Activated CD8-positive, alpha-beta T cell treated with anti-CD3 and anti-CD28 coated beads for 36 hours (primary cell): ENCODE measurements around the gene BMP6. TPM values are rescaled to one million over a fixed set of nuclear protein-coding genes. Genes with fewer than 3 reads are reported as not detected.

Experiments
- ATAC-seq: fragments of 200-7000 bp; cut with Tn5 transposase; one replicate; pipeline ENCODE4 v1.10.0; 2021; ENCODE audit warnings: mild to moderate bottlenecking, moderate library complexity
- CTCF ChIA-PET: fragments of 350-600 bp; sonication (Branson Sonifier 250); formaldehyde crosslinking; loops from one replicate; lab custom pipeline; 2021; ENCODE audit warnings: antibody characterized with exemption; lab: Charles Lee
- POLR2A ChIA-PET: fragments of 350-600 bp; sonication (Branson Sonifier 250); formaldehyde crosslinking; loops from one replicate; lab custom pipeline; 2021; ENCODE audit warnings: antibody characterized with exemption; lab: Charles Lee
- DNase-seq: peaks from one replicate; pipeline ENCODE4 v3.0.0-alpha.2; 2020
- H3K27ac Mint-ChIP-seq: one replicate; pipeline ENCODE4 v1.8.0; 2021; ENCODE audit warnings: mild to moderate bottlenecking, mixed read lengths
- H3K27me3 Mint-ChIP-seq: one replicate; pipeline ENCODE4 v1.8.0; 2021; ENCODE audit warnings: mixed read lengths
- H3K36me3 Mint-ChIP-seq: one replicate; pipeline ENCODE4 v1.8.0; 2021; ENCODE audit warnings: low read depth, mixed read lengths
- H3K4me1 Mint-ChIP-seq: one replicate; pipeline ENCODE4 v1.8.0; 2021; ENCODE audit warnings: low read depth, mixed read lengths
- H3K4me3 Mint-ChIP-seq: one replicate; pipeline ENCODE4 v1.8.0; 2021; ENCODE audit warnings: mild to moderate bottlenecking, moderate library complexity, mixed read lengths
- H3K9me3 Mint-ChIP-seq: one replicate; pipeline ENCODE4 v1.8.0; 2021; ENCODE audit warnings: mixed read lengths
- CTCF ChIP-seq: fragments of 200-600 bp; IDR thresholded peaks from one replicate; pipeline ENCODE4 v1.8.0; 2022; ENCODE audit warnings: antibody characterized with exemption, mild to moderate bottlenecking
- intact Hi-C: fragments of 100-400 bp; cut with micrococcal nuclease; formaldehyde crosslinking; loops from one replicate; pipeline ENCODE4 v1.10.0; 2022
- total RNA-seq, 2 experiments: library from RNA; stranded (reverse); gene quantifications; one replicate each; pipeline ENCODE4 v1.2.3, GENCODE V29; 2021

Gene BMP6
- total RNA-seq, 2 experiments from 2014 or later = 0.09 to 0.18 TPM

GRCh38 chr6:7777074-7777473 lies 51.2 kb downstream of the BMP6 start:
- Mint-ChIP-seq H3K4me3 (no peak overlapping the region), H3K9me3 (no peaks in the 10 kb centered on the region), H3K36me3 (no peaks in the 10 kb centered on the region), H3K27me3 (peaks cover 14% of the 10 kb centered on the region), H3K4me1 (no peaks in the 10 kb centered on the region), H3K27ac (no peak overlapping the region)
- POLR2A ChIA-PET = no interaction called here
- intact Hi-C loops = no loop called here
- TF ChIP-seq CTCF = no peak
- no peak for ATAC-seq
- DNase-seq = no peak
- CTCF ChIA-PET = no interaction called here

GRCh38 chr6:7781240-7781639 lies 55.3 kb downstream of the BMP6 start:
- Mint-ChIP-seq H3K27ac (no peak overlapping the region), H3K36me3 (no peaks in the 10 kb centered on the region), H3K4me3 (no peak overlapping the region), H3K27me3 (peaks cover 8% of the 10 kb centered on the region), H3K4me1 (no peaks in the 10 kb centered on the region), H3K9me3 (no peaks in the 10 kb centered on the region)
- intact Hi-C loops = no loop called here
- POLR2A ChIA-PET = no interaction called here
- no peak for TF ChIP-seq CTCF
- ATAC-seq (no peak), DNase-seq (no peak)
- CTCF ChIA-PET = no interaction called here

GRCh38 chr6:7784248-7784647 lies 58.3 kb downstream of the BMP6 start:
- H3K4me3 Mint-ChIP-seq = no peak overlapping the region
- no peaks in the 10 kb centered on the region for H3K4me1 Mint-ChIP-seq

GRCh38 chr6:7784706-7785105 lies 58.8 kb downstream of the BMP6 start:
- intact Hi-C loops = no loop called here
- ChIA-PET POLR2A (interaction anchor here (0.6 kb wide), 1 partner anchor 249 kb away, joined by 3 read pairs; no protein-coding TSS in a partner anchor), CTCF (no interaction called here)
- H3K27me3 Mint-ChIP-seq = peaks cover 5% of the 10 kb centered on the region
- no peak overlapping the region for H3K27ac Mint-ChIP-seq
- H3K9me3 Mint-ChIP-seq = no peaks in the 10 kb centered on the region
- TF ChIP-seq CTCF = no peak
- no peak overlapping the region for H3K4me3 Mint-ChIP-seq
- H3K36me3 Mint-ChIP-seq = no peaks in the 10 kb centered on the region
- H3K4me1 Mint-ChIP-seq = no peaks in the 10 kb centered on the region
- ATAC-seq = no peak
- DNase-seq = no peak

More at GRCh38 chr6:7784248-7784647, 58.3 kb downstream of the BMP6 start:
- ChIA-PET CTCF (no interaction called here), POLR2A (no interaction called here)
- intact Hi-C loops = no loop called here
- DNase-seq (no peak), ATAC-seq (no peak)
- Mint-ChIP-seq H3K36me3 (no peaks in the 10 kb centered on the region), H3K9me3 (no peaks in the 10 kb centered on the region), H3K27me3 (peaks cover 5% of the 10 kb centered on the region), H3K27ac (no peak overlapping the region)
- no peak for TF ChIP-seq CTCF

GRCh38 chr6:7785243-7786035 lies 59.5 kb downstream of the BMP6 start:
- no peak for TF ChIP-seq CTCF
- ATAC-seq = no peak
- Mint-ChIP-seq H3K4me1 (no peaks in the 10 kb centered on the region), H3K36me3 (no peaks in the 10 kb centered on the region), H3K4me3 (no peak overlapping the region), H3K9me3 (no peaks in the 10 kb centered on the region), H3K27ac (no peak overlapping the region), H3K27me3 (peaks cover 5% of the 10 kb centered on the region)
- POLR2A ChIA-PET = interaction anchor here (0.6 to 1.0 kb wide), 2 partner anchors 115 to 249 kb away, joined by 3 read pairs; no protein-coding TSS in a partner anchor
- no peak for DNase-seq
- intact Hi-C loops = no loop called here
- CTCF ChIA-PET = no interaction called here
